DOHH2 (cell line): Measurements from ENCODE around the gene TPO.

Experiments used
- H3F3A ChIP-seq: fragments of 200-600 bp; sonication (generic), shearing (Covaris generic); 2 replicates; pipeline ENCODE4 v1.6.0; 2016; ENCODE audit warnings: antibody characterized with exemption, mild to moderate bottlenecking; ENCODE audit not compliant: control insufficient read depth, insufficient read depth
- H3K27ac ChIP-seq: fragments of 200-600 bp; sonication (generic); 2 replicates; pipeline ENCODE4 v1.5.1; 2014; ENCODE audit warnings: low read depth, mild to moderate bottlenecking, low read length, moderate library complexity
- H3K27me3 ChIP-seq: fragments of 200-600 bp; sonication (generic); 2 replicates; pipeline ENCODE4 v1.6.1; 2014; ENCODE audit warnings: mild to moderate bottlenecking, low read length, mixed read lengths; ENCODE audit not compliant: control insufficient read depth
- H3K36me3 ChIP-seq: fragments of 200-600 bp; sonication (generic); 2 replicates; pipeline ENCODE4 v1.6.1; 2014; ENCODE audit warnings: mild to moderate bottlenecking, low read length, moderate library complexity, mixed read lengths; ENCODE audit not compliant: control insufficient read depth
- H3K4me1 ChIP-seq: fragments of 200-600 bp; sonication (generic); 2 replicates; pipeline ENCODE4 v1.6.1; 2014; ENCODE audit warnings: mild to moderate bottlenecking, low read length, mixed read lengths; ENCODE audit not compliant: control insufficient read depth
- H3K4me2 ChIP-seq: fragments of 200-600 bp; sonication (generic); 2 replicates; pipeline ENCODE4 v1.6.0; 2014; ENCODE audit warnings: mild to moderate bottlenecking, low read length, moderate library complexity
- H3K4me3 ChIP-seq: fragments of 200-600 bp; sonication (generic); 2 replicates; pipeline ENCODE4 v1.5.1; 2014; ENCODE audit warnings: mild to moderate bottlenecking, low read length, mixed read lengths
- H3K79me2 ChIP-seq: fragments of 200-600 bp; sonication (generic); 2 replicates; pipeline ENCODE4 v1.6.1; 2014; ENCODE audit warnings: mild to moderate bottlenecking, low read length, mixed read lengths; ENCODE audit not compliant: control insufficient read depth
- H3K9me2 ChIP-seq: fragments of 200-600 bp; sonication (generic); replicated peaks from 2 replicates; pipeline ENCODE4 v1.6.1; 2014; ENCODE audit warnings: mild to moderate bottlenecking, low read length, mixed read lengths; ENCODE audit not compliant: control insufficient read depth
- H3K9me3 ChIP-seq: fragments of 200-600 bp; sonication (generic); 2 replicates; pipeline ENCODE4 v1.6.1; 2014; ENCODE audit warnings: antibody characterized with exemption, low read length, mixed read lengths; ENCODE audit not compliant: control insufficient read depth, insufficient read depth
- H4K20me1 ChIP-seq: fragments of 200-600 bp; sonication (generic); 2 replicates; pipeline ENCODE4 v1.6.0; 2014; ENCODE audit warnings: low read depth, mild to moderate bottlenecking, antibody characterized with exemption, low read length, moderate library complexity; ENCODE audit not compliant: control insufficient read depth, insufficient read depth
- CTCF ChIP-seq: fragments of 200-600 bp; sonication (generic); IDR thresholded peaks from one replicate; pipeline ENCODE4 v1.5.1; 2014; ENCODE audit warnings: antibody characterized with exemption, mild to moderate bottlenecking, low read depth, low read length; ENCODE audit not compliant: poor library complexity, severe bottlenecking
- EZH2phosphoT487 ChIP-seq: fragments of 200-600 bp; sonication (generic); IDR thresholded peaks from 2 replicates; pipeline ENCODE4 v1.6.1; 2017; ENCODE audit warnings: borderline replicate concordance, mild to moderate bottlenecking, antibody characterized with exemption, low read length, moderate library complexity, mixed read lengths

TPO gene

DNA sequence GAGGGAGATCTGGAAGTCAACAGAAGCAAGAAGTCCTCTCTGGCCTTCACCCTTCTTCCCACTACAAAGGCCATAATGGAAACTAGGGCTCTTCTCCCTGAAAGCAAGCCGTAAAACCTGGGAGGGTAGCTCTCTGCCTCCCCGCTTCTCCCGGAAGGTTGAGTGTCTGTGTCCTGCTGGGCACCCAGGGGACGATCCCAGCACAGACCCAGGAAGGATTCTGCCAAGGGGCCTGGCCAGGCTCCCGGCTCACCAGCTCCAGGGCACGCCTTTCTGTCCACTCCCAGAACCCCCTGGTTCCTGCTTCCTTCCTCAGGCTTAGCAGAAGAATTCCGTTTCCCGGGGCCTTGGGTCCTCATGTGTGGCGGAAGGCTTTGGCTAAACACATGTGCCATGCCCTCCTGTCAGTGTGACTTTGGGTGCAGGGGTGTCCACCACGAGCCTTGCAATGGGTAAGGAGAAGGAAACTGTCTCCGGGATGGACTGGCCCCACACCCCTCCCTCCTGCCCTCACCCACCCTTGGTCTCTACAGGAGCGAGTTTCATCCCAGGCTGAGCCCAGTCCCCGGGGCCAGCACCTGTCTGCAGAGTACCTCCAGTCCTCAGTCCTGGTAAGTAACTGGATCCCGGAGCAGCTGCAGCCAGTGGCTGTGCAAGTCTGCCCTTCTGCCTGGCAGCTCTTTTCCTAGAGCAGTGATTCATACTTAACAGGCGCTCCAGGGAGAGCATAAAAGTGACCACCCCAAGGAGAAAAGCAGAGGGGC lies 135.8 kb downstream of the TPO start:
- no peaks in the 10 kb centered on the region for H3K9me2 ChIP-seq
- H3K27me3 ChIP-seq, result no peaks in the 10 kb centered on the region
- H3K36me3 ChIP-seq, result no peaks in the 10 kb centered on the region
- no peak overlapping the region for H3K27ac ChIP-seq
- TF ChIP-seq CTCF, result no peak
- no peak for TF ChIP-seq EZH2phosphoT487
- no peak overlapping the region for H3K4me2 ChIP-seq
- no peak overlapping the region for H3K4me3 ChIP-seq
- H4K20me1 ChIP-seq, result no peaks in the 10 kb centered on the region
- no peaks in the 10 kb centered on the region for H3K79me2 ChIP-seq
- no peaks in the 10 kb centered on the region for H3K4me1 ChIP-seq
- no peaks in the 10 kb centered on the region for H3F3A ChIP-seq
- H3K9me3 ChIP-seq, result no peaks in the 10 kb centered on the region

GRCh38 chr2:1550076-1550475 lies 136.8 kb downstream of the TPO start:
- H4K20me1 ChIP-seq, result no peaks in the 10 kb centered on the region
- H3F3A ChIP-seq, result no peaks in the 10 kb centered on the region
- H3K36me3 ChIP-seq, result no peaks in the 10 kb centered on the region
- no peaks in the 10 kb centered on the region for H3K9me3 ChIP-seq
- H3K27me3 ChIP-seq, result no peaks in the 10 kb centered on the region
- no peak for TF ChIP-seq CTCF
- TF ChIP-seq EZH2phosphoT487, result no peak
- no peak overlapping the region for H3K4me2 ChIP-seq
- no peaks in the 10 kb centered on the region for H3K9me2 ChIP-seq
- H3K4me3 ChIP-seq, result no peak overlapping the region
- H3K4me1 ChIP-seq, result no peaks in the 10 kb centered on the region
- no peaks in the 10 kb centered on the region for H3K79me2 ChIP-seq
- H3K27ac ChIP-seq, result no peak overlapping the region

DNA sequence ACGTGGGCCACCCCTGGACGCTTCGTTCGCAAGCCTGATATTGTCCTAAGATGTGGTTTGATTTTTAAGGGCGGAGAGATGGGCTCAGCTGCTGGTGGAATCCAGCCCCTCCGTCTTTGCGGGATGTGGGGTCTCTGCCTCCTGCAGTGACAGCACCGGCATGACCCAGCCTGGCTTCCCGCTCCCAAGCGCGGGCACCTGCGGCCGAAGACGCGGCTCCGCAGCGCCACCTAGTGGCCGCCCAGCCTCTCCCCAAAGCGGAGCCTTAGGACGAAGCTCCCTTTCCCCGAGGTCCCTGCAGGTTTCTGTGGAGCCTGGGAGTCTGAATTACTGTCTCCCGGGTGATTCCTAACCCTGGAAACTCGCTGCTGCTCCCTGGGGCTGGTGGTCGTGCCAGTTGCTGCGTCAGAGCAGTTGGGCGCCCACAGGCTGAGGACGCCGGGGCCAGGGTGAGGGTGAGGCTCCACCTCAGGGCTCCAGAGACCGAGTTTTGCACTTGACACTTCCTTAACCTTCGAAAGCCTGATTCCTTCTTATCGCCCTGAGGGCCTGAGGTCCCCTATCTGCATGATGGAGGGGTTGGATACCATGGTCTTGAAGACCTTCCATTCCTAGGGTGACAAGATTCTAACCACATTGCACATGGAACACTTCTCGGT lies 137.5 kb downstream of the TPO start:
- Histone ChIP-seq H3K9me3 (no peaks in the 10 kb centered on the region), H3F3A (no peaks in the 10 kb centered on the region), H3K27ac (no peak overlapping the region), H4K20me1 (no peaks in the 10 kb centered on the region), H3K9me2 (no peaks in the 10 kb centered on the region), H3K36me3 (no peaks in the 10 kb centered on the region), H3K27me3 (no peaks in the 10 kb centered on the region), H3K4me2 (no peak overlapping the region), H3K79me2 (no peaks in the 10 kb centered on the region), H3K4me1 (no peaks in the 10 kb centered on the region), H3K4me3 (no peak overlapping the region)
- TF ChIP-seq EZH2phosphoT487 (no peak), CTCF (peak; percentile 94)
